HG03565 (cell line): ENCODE measurements around the gene STT3B.

ENCODE experiments used
- ATAC-seq: cut with Tn5 transposase; IDR thresholded peaks from one replicate; pipeline ENCODE4 v1.9.1; 2021; ENCODE audit warnings: mild to moderate bottlenecking, moderate library complexity; ENCODE audit not compliant: unreplicated experiment

STT3B gene

GRCh38 chr3:31516757-31517156 is 16.0 kb upstream of the STT3B start:
- ATAC-seq, result no peak

GRCh38 chr3:31521468-31521867 is 11.3 kb upstream of the STT3B start:
- ATAC-seq, result no peak

- peak; percentile 84 for ATAC-seq
Measured at GRCh38 chr3:31522152-31522551, 10.6 kb upstream of the STT3B start.

GRCh38 chr3:31523543-31523942 is 9.2 kb upstream of the STT3B start:
- no peak for ATAC-seq

- no peak for ATAC-seq
Measured at GRCh38 chr3:31525532-31525931, 7.2 kb upstream of the STT3B start.

GRCh38 chr3:31529421-31529820 is 3.3 kb upstream of the STT3B start:
- no peak for ATAC-seq

GRCh38 chr3:31530039-31530959 is 2.4 kb upstream of the STT3B start:
- no peak for ATAC-seq

- no peak for ATAC-seq
Measured at GRCh38 chr3:31530960-31531335, 1.8 kb upstream of the STT3B start.

- ATAC-seq, result no peak
Measured at GRCh38 chr3:31531452-31531991, 1.2 kb upstream of the STT3B start.

GRCh38 chr3:31531992-31532586 is 636 bp upstream of the STT3B start:
- ATAC-seq, result peak; percentile 81

- ATAC-seq, result no peak
Measured at GRCh38 chr3:31533169-31534064, 692 bp downstream of the STT3B start.

- ATAC-seq, result no peak
Measured at GRCh38 chr3:31534065-31534425, 1.3 kb downstream of the STT3B start.

GRCh38 chr3:31536497-31536896 is 3.8 kb downstream of the STT3B start:
- ATAC-seq, result no peak

GRCh38 chr3:31538801-31539200 is 6.1 kb downstream of the STT3B start:
- no peak for ATAC-seq

GRCh38 chr3:31539275-31539674 is 6.5 kb downstream of the STT3B start:
- ATAC-seq, result no peak

GRCh38 chr3:31541089-31541488 is 8.4 kb downstream of the STT3B start:
- ATAC-seq, result no peak

- ATAC-seq, result no peak
Measured at GRCh38 chr3:31542246-31542645, 9.5 kb downstream of the STT3B start.

- ATAC-seq, result no peak
Measured at GRCh38 chr3:31543375-31543774, 10.7 kb downstream of the STT3B start.

GRCh38 chr3:31544634-31545033 is 11.9 kb downstream of the STT3B start:
- no peak for ATAC-seq

GRCh38 chr3:31546162-31546561 is 13.4 kb downstream of the STT3B start:
- no peak for ATAC-seq

GRCh38 chr3:31546725-31547124 is 14.0 kb downstream of the STT3B start:
- ATAC-seq, result no peak
